Measurements from ENCODE around the gene ABCC8.

ABCC8 gene

GRCh38 chr11:17476317-17477083 lies at the start of gene ABCC8:
Gene ABCC8, minus strand, starts transcription at chr11:17476845. Its CDS starts 69 bp downstream, at chr11:17476776.
- DNase-seq, result no peak

DNA sequence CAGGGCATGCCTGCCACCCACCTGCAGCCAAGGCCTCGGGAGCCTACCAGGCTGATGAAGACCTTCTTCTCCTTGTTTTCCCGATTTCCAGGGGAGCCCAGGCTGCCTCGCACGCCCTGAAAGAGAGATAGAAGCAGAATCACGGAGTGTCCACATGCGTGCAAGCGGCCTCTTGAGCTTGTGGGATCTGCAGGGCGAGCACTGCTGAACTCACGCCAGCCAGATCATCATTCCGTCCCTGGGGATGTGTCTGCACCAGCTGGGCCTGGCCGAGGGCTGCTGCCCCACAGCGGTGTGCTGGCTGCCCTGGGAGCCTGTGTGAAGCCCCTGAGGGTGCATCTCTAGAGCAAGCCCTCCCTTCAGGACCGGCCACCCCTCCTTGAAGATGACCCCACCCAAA lies 49.7 kb upstream of the ABCC8 start:
- no peak for DNase-seq

- DNase-seq, result no peak
Measured at GRCh38 chr11:17525570-17525969, 48.9 kb upstream of the ABCC8 start.

DNA sequence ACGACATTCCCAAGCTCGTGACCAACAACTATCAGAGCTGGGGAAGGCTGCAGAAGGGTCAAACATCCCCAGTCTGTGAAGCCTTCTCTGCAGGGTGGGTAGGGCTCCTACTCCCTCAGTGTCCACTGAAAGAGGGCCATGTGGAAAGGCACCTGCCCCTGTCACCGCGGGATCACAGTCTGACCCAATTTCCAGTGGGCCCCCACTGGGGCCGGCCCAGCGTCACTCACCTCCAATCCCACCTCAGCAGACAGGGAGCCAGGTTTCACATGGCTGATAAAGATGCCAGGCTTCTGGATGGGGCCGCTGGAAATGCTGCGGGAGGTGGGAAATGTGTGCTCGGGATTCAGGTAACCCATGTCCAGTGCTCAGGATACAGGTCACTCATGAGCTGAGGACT lies 47.6 kb upstream of the ABCC8 start:
- DNase-seq, result no peak

- no peak for DNase-seq
Measured at GRCh38 chr11:17522655-17523054, 46.0 kb upstream of the ABCC8 start.

DNA sequence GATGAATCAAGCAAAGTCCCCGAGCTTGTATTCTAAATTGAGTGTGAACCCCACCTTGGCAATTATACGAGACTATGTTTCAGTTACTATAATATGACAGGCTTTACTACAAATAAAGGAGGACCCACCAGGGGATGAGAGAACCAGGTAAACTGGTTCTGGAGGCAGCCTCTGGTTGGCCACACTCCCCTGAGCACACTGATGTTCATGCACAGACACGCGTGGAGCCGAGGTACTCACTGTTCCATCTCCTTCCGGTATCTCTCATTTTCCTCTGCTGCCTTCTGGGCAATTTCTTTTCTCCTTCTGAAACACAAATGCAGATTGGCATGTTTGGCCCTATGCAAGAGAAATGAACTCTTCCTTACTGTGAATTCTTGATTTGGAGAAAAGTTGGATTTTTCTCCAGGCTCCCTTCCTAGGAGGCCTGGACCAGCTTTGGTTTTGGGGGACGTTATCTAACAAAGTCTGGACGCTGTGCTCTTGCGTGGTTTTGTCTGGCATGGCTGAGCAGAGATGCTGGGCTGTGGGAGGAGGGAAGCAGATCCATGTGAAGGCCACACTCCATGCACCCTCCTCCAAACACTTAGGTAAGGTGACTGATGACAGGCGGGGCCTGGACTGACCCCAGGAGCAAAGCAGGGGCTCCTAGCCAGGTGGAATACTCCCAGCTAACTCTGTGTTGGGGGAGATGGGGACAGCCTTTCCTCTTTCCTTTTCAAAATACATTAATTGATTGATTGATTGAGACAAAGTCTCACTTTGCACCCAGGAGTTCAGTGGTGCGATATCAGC lies 44.7 kb upstream of the ABCC8 start:
- no peak for DNase-seq

DNA sequence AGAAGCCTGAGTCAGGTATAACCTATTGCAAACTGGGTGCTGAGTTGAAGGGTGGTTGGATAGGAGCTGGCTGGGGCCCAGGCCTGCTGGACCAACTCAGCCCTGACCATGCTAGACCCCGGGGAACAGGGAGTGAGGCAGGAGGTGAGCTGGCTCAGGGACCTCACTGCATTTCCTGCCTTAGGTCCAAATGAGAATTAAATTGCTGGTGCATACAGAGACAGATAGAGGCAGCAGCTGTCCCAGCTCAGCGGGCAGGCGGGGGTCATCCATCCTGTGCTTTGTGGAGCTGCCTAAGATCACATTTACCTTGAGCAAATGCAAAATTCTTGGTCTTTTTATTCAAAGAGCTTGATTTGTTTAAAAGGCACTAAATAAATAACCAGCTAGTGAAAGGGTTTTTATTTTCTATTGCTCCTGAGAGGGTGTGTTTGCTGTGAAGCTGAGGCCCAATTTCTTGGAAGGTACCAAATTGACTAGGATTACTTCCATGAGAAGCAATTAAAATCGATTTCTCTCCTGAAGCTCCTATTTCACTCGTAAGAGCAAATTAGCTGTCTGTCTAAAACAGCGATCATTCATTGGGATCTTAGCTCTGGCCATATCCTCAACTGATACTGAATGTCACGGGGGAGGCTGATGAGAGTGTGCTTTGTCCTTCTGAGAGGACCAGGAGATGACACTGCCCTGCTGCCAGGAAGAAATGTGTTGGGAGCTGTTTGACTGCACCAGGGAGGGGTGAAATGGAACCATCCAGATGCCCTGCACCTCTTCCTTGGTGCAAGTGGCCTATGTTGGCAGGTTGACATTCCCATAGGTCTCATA lies 42.6 kb upstream of the ABCC8 start:
- no peak for DNase-seq

DNA sequence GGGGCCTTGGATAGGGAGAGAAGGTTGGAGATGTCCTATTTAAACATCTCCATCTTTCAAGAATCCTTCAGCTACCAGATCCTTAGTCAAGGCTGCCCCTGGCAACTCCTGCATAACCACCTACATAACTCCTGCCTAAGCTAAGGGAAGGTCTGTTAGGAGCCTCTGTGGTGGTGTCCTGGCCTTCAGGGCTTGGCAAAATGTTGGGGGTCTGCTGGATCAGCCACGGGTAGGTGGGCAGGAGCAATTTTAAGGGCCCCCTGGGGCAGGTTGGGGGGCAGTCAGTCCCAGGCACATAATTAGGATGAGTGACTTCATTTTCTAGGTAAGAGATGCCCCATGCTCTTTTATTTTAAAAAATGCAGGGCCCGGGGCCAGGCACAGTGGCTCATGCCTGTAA lies 41.7 kb upstream of the ABCC8 start:
- no peak for DNase-seq

GRCh38 chr11:17517186-17517585 lies 40.5 kb upstream of the ABCC8 start:
- no peak for DNase-seq

- DNase-seq, result no peak
Measured at GRCh38 chr11:17516551-17517150, 40.0 kb upstream of the ABCC8 start.

DNA sequence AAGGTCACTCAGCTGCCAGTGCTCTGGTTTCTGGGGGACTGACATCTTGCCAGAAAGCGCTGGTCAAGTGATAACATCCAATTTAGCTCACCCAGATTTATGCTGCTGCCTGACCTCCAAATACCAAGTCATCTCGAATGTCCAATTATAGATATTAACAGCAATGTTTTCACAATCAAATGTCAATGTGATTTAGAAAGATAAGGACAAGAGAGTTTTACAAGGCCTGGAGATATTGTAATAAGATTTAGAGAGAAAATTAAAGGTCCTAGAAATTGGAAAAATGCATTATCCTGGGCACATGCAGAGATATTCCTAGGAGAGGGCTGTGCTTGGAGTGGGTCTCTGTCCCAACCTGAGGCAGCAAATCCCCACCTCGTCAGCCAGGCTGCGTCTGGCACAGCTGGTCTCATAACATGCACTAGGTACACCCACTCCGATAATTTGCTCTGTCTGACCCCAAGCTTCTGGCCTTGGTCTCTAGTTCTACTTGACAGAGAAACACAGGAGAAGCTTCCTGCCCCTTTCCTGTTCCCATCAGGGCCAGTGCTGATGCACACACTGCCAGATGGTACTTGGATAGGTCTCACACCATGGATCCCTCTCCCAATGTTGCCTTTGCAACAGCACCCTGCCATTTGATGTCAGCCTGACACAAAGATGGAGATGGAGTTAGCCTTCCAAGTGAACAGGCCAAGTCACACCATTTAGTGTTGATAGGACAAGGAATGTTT lies 39.0 kb upstream of the ABCC8 start:
- DNase-seq, result no peak

DNA sequence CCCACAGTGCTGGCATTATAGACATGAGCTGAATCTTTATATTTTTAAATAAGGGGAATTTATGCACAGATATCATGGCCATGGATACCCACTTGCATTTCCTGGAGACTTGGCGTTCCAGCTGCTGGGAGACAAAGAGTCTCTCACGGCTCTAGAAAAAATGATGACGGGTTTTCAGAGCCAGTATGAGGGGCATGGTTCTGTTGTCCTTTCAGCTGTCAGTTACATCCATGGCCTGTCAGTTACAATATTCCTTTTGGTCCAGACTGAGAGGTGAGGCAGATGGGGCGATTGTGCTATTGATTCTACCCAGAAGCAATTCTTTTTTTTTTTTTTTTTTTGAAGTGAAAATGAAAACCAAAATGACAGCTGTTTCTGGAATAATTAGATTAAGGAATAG lies 37.8 kb upstream of the ABCC8 start:
- no peak for DNase-seq

- no peak for DNase-seq
Measured at GRCh38 chr11:17513853-17514252, 37.2 kb upstream of the ABCC8 start.

GRCh38 chr11:17512101-17512500 lies 35.5 kb upstream of the ABCC8 start:
- DNase-seq, result no peak

GRCh38 chr11:17511571-17511970 lies 34.9 kb upstream of the ABCC8 start:
- no peak for DNase-seq

DNA sequence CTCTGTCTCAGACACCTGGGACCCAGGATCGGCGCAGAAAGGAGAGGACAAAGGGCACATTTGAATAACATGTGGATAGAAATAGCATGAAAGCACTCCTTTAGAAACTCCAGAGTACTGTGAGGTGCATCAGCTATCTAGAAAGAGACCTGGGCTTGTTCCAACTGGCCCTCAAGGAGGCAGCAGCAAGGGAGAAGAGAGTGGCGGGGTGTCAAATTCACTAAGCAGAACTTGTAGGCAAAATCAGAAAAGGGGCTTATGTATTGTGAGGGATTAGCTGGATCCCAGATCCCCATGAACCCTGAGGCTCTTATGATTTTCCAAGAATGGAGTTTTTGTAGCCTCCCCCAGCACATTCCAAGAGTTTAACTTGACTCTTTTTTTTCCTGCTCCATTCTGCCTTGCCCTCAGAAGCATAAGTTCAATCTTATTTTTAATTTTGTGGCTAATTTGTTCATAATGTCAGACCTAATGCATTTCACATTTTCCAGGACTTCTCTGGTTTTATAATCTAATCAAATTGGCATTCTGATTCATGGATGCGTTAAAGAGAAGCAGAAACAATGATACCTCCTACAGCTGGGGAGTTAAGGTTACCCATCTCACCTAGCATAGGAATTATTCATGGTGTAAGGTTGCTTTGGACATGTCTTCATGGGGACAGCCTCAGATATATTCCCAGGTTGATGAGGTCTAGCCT lies 34.0 kb upstream of the ABCC8 start:
- no peak for DNase-seq

DNA sequence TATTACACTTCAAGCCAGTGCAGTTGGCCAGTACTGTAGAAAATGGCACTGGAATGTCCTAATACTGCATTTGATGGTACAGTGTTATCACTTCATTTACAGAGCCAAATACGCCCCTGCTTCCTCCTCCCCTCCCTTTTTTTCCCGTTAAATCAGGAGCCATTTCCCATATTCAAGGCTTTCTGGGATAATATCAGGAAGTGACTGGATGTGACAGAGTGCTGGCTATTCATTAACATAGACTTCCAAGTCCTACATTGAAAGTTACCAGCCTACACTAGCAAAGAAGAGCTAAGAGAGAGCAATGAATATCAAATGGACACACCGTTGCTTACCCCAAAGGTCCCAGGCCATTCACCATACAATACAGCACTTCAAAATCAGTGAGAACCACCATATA lies 32.1 kb upstream of the ABCC8 start:
- no peak for DNase-seq

GRCh38 chr11:17508306-17508705 lies 31.7 kb upstream of the ABCC8 start:
- no peak for DNase-seq

- DNase-seq, result no peak
Measured at GRCh38 chr11:17507773-17508172, 31.1 kb upstream of the ABCC8 start.

DNA sequence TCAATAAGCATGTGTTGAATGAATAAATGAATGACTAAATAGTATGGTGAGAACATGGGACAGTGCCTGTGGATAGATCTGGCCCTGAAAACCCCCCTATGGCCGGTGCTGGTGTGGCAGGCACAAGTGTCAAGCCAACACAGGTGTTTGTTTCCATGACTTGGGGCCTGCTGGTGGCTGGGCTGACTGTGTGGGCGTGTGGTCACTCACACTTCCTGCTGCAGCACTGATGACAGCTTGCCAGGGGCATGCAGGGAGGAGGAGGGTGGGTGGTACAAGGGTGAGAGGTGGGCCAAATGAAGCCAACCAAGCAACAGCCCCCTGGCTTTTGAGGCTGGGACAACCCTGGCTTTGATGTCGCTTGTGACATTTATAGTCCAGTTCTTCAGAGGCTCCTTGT lies 30.3 kb upstream of the ABCC8 start:
- no peak for DNase-seq

GRCh38 chr11:17506314-17506713 lies 29.7 kb upstream of the ABCC8 start:
- DNase-seq, result no peak

DNA sequence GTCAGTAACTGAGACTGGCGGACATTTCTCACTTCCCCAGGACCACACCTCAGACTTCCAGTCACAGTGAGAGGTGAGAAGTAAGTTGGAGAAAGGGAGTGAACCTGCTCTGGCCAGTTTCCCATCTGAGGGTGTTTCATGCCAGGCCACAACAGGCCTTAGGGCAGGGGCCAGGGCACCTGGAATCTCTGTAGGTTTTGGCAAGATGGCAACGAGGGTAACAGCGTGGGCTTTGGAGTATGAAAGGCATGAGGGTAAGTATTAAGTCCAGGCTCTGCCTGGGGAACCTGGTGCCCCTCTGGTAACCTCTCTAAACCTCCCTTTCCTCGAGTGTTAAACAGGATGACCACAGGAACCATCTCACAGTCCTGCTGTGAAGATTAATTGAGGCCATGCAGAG lies 28.5 kb upstream of the ABCC8 start:
- DNase-seq, result no peak
